ENCODE measurements around the gene ROBO1. TPM values are rescaled to one million over a fixed set of nuclear protein-coding genes. Genes with fewer than 3 reads are reported as not detected.

ROBO1 gene
- polyA plus RNA-seq, 1 experiment = 33.9 TPM

GRCh38 chr3:78799681-78800080 lies 968.1 kb downstream of the ROBO1 start:
- TF ChIP-seq CTCF (IDR thresholded peaks at IDR 0.05; ENCODE audit: insufficient read depth, low read depth, low read length) = no peak
- CTCF ChIA-PET = interaction anchor here (0.5 kb wide), 1 partner anchor 46 kb away, joined by 4 read pairs; no protein-coding TSS in a partner anchor
- POLR2A ChIA-PET = no interaction called here

DNA sequence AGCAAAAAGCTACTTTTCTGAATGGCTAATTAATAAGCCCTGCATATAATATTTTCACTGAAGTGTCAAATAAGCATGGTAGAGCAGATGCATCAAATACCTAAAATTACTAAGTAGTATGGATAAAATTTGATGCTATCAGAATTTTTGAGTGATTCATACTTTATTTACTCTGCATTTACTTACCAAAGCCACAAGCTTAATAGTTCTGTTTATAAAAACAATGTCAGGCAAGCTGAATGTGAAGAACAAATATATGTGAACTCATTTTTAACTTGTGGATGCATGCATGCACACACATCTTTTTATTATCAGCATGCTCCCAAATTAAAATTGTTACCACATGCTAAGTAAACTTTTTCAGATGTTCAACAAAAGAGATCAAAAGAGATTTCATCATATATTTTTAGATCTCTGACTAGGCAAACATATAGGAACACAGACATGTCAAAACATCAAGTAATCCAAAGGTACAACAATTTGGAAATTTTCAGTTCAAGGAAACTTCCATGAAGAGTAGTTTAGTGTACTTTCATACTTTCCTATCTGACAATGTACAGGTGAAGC lies 969.4 kb downstream of the ROBO1 start:
- ChIA-PET CTCF (no interaction called here), POLR2A (no interaction called here)
- no peaks in the 10 kb centered on the region for H3K27me3 ChIP-seq (ENCODE audit: control insufficient read depth, insufficient read depth, low read length)
- DNase-seq (ENCODE audit: low read depth) = no peak
- no peaks in the 10 kb centered on the region for H3K36me3 ChIP-seq (ENCODE audit: control insufficient read depth, insufficient read depth, low read length)
- TF ChIP-seq CTCF (IDR thresholded peaks at IDR 0.05; ENCODE audit: insufficient read depth, low read depth, low read length) = no peak
- H3K4me3 ChIP-seq (ENCODE audit: low read depth, low read length) = no peak overlapping the region

More at GRCh38 chr3:78799681-78800080, 968.1 kb downstream of the ROBO1 start:
- Histone ChIP-seq H3K27me3 (ENCODE audit: control insufficient read depth, insufficient read depth, low read length) (no peaks in the 10 kb centered on the region), H3K4me3 (ENCODE audit: low read depth, low read length) (no peak overlapping the region), H3K36me3 (ENCODE audit: control insufficient read depth, insufficient read depth, low read length) (no peaks in the 10 kb centered on the region)
- DNase-seq (ENCODE audit: low read depth) = no peak

DNA sequence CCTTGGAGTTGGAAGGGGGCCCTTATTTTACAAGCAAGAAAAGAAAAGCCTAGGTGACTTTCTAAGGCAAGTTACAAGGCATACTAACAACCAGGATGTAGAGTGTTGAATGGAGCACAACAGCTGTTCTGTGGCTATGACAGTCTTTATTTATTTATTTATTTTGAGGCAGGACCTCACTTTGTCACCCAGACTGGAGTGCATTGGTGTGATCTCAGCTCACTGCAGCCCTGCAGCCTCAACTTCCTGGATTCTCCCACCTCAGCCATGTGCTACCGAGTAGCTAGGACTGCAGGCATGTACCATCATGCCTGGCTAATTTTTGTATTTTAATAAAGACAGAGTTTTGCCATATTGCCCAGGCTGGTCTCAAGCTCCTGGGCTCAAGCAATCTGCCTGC lies 973.4 kb downstream of the ROBO1 start:
- Histone ChIP-seq H3K36me3 (ENCODE audit: control insufficient read depth, insufficient read depth, low read length) (no peaks in the 10 kb centered on the region), H3K4me3 (ENCODE audit: low read depth, low read length) (no peak overlapping the region), H3K27me3 (ENCODE audit: control insufficient read depth, insufficient read depth, low read length) (no peaks in the 10 kb centered on the region)
- POLR2A ChIA-PET = no interaction called here
- DNase-seq (ENCODE audit: low read depth) = no peak
- no peak for TF ChIP-seq CTCF (IDR thresholded peaks at IDR 0.05; ENCODE audit: insufficient read depth, low read depth, low read length)
- CTCF ChIA-PET = no interaction called here

DNA sequence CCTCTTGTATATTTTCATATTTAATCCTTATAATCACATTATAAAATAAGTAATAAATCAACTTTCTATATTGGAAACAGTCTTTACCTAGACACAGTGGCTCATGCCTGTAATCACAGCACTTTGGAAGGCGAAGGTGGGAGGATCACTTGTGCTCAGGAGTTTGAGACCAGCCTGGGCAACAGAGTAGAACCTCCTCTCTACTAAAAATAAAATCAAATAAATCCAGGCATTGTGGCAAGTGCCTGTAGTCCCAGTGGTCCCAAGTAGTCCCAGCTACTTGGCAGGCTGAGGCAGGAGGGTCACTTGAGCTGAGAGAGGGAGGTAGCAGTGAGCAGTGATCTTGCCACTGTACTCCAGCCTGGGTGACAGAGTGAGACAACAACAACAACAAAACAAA lies 975.1 kb downstream of the ROBO1 start:
- Histone ChIP-seq H3K36me3 (ENCODE audit: control insufficient read depth, insufficient read depth, low read length) (no peaks in the 10 kb centered on the region), H3K27me3 (ENCODE audit: control insufficient read depth, insufficient read depth, low read length) (no peaks in the 10 kb centered on the region), H3K4me3 (ENCODE audit: low read depth, low read length) (no peak overlapping the region)
- no peak for DNase-seq (ENCODE audit: low read depth)
- CTCF ChIA-PET = no interaction called here
- POLR2A ChIA-PET = no interaction called here
- no peak for TF ChIP-seq CTCF (IDR thresholded peaks at IDR 0.05; ENCODE audit: insufficient read depth, low read depth, low read length)

GRCh38 chr3:78792212-78792611 lies 975.6 kb downstream of the ROBO1 start:
- DNase-seq (ENCODE audit: low read depth) = no peak
- ChIA-PET POLR2A (no interaction called here), CTCF (no interaction called here)
- H3K36me3 ChIP-seq (ENCODE audit: control insufficient read depth, insufficient read depth, low read length) = no peaks in the 10 kb centered on the region
- no peak overlapping the region for H3K4me3 ChIP-seq (ENCODE audit: low read depth, low read length)
- H3K27me3 ChIP-seq (ENCODE audit: control insufficient read depth, insufficient read depth, low read length) = no peaks in the 10 kb centered on the region
- TF ChIP-seq CTCF (IDR thresholded peaks at IDR 0.05; ENCODE audit: insufficient read depth, low read depth, low read length) = no peak

Data from BJ (cell line).